HG03039 (cell line): Measurements from ENCODE around the gene PPM1J.
"Not testable (repeated sequence)": the region's sequence is repeated elsewhere in the genome, so short reads cannot be mapped to it uniquely, and the experiment has no call there.

Experiments used
- ATAC-seq: cut with Tn5 transposase; IDR thresholded peaks from one replicate; pipeline ENCODE4 v1.9.1; 2021; ENCODE audit warnings: mild to moderate bottlenecking, moderate library complexity; ENCODE audit not compliant: unreplicated experiment

The PPM1J gene

GRCh38 chr1:112722601-112723510 is 7.7 kb upstream of the PPM1J start:
- ATAC-seq = no peak

GRCh38 chr1:112721966-112722524 is 6.9 kb upstream of the PPM1J start:
- no peak for ATAC-seq

- ATAC-seq = not testable (repeated sequence)
These were observed 6.2 kb upstream of the PPM1J start for GRCh38 chr1:112721294-112721693.

- no peak for ATAC-seq
These were observed 5.7 kb upstream of the PPM1J start for GRCh38 chr1:112720800-112721199.

GRCh38 chr1:112719706-112720105 is 4.6 kb upstream of the PPM1J start:
- no peak for ATAC-seq

- no peak for ATAC-seq
These were observed 3.7 kb upstream of the PPM1J start for GRCh38 chr1:112718691-112719418.

GRCh38 chr1:112717263-112717873 is 2.2 kb upstream of the PPM1J start:
- no peak for ATAC-seq

- peak; percentile 31 for ATAC-seq
These were observed 1.1 kb upstream of the PPM1J start for GRCh38 chr1:112716133-112716720.

- ATAC-seq = no peak
These were observed 544 bp downstream of the PPM1J start for GRCh38 chr1:112714313-112715263.

- peak; percentile 25 for ATAC-seq
These were observed 1.4 kb downstream of the PPM1J start for GRCh38 chr1:112713466-112714312.

GRCh38 chr1:112712701-112713128 is 2.4 kb downstream of the PPM1J start:
- ATAC-seq = no peak

GRCh38 chr1:112712191-112712590 is 2.9 kb downstream of the PPM1J start:
- ATAC-seq = no peak

GRCh38 chr1:112711670-112712069 is 3.5 kb downstream of the PPM1J start:
- no peak for ATAC-seq

GRCh38 chr1:112711041-112711440 is 4.1 kb downstream of the PPM1J start:
- ATAC-seq = no peak

- ATAC-seq = no peak
These were observed 4.5 kb downstream of the PPM1J start for GRCh38 chr1:112710586-112710985.

GRCh38 chr1:112710159-112710558 is 5.0 kb downstream of the PPM1J start:
- ATAC-seq = no peak

- no peak for ATAC-seq
These were observed 6.6 kb downstream of the PPM1J start for GRCh38 chr1:112708489-112708888.

GRCh38 chr1:112708002-112708448 is 7.1 kb downstream of the PPM1J start:
- ATAC-seq = no peak
